Colonic mucosa (tissue), 4 donors: ENCODE measurements around the gene USB1. TPM values are rescaled to one million over a fixed set of nuclear protein-coding genes. Genes with fewer than 3 reads are reported as not detected.

Experiments
- DNase-seq: peaks from one replicate; pipeline ENCODE4 v3.0.0-alpha.2; 2020
- H3K27ac ChIP-seq: fragments of 200-600 bp; one replicate; pipeline ENCODE4 v1.8.0; 2021
- H3K27me3 ChIP-seq: fragments of 200-600 bp; one replicate; pipeline ENCODE4 v1.8.0; 2021
- H3K36me3 ChIP-seq: fragments of 200-600 bp; one replicate; pipeline ENCODE4 v1.8.0; 2021
- H3K4me1 ChIP-seq: fragments of 200-600 bp; one replicate; pipeline ENCODE4 v1.8.0; 2021; ENCODE audit warnings: mild to moderate bottlenecking
- H3K4me3 ChIP-seq: fragments of 200-600 bp; one replicate; pipeline ENCODE4 v1.8.0; 2021
- H3K9ac ChIP-seq, 2 donors: one replicate each; pipeline ENCODE4 v1.7.0; 2013; ENCODE audit warnings: control low read depth in 2 of 2, low read depth in 2 of 2, low read length in 2 of 2
- H3K9me3 ChIP-seq: fragments of 200-600 bp; one replicate; pipeline ENCODE4 v1.8.0; 2021
- CTCF ChIP-seq: fragments of 200-600 bp; IDR thresholded peaks from one replicate; pipeline ENCODE4 v1.8.0; 2022; ENCODE audit warnings: antibody characterized with exemption, mild to moderate bottlenecking
- intact Hi-C: fragments of 100-400 bp; cut with DNase I; formaldehyde crosslinking; loops from one replicate; pipeline ENCODE4 v1.14.1; 2022
- total RNA-seq, 2 donors: library from RNA; stranded (reverse); fragmentation: NEBNext Ultra II Directional in 1 of 2; extraction: Animal tissue kit (Norgen Biotek cat#: 25700) in 1 of 2; gene quantifications; one replicate each; pipeline ENCODE4 v1.2.1, GENCODE V29; 2021
- donor health status: healthy.
- donor health status: DM: no; HTN: no; CAD: no.
- donor health status: DM: no; HTN: no; CAD: no.

USB1 gene
- total RNA-seq, 2 donors from 2014 or later, result 34.2 to 49.8 TPM

- no peak for TF ChIP-seq CTCF
- Histone ChIP-seq H3K4me1 (no peaks in the 10 kb centered on the region), H3K27me3 (no peaks in the 10 kb centered on the region), H3K9me3 (no peaks in the 10 kb centered on the region), H3K9ac (no peak overlapping the region), H3K36me3 (no peaks in the 10 kb centered on the region), H3K27ac (no peak overlapping the region), H3K4me3 (no peak overlapping the region)
- no peak for DNase-seq
- intact Hi-C loops, result no loop called here
Observed at GRCh38 chr16:58070585-58070984, 69.4 kb downstream of the USB1 start.

Other genes with a start within 250 kb of the USB1 start
- 1 to 10 TPM; 3.8 to 5.7 TPM for gene KIFC3, start 198.9 kb upstream of the USB1 start, total RNA-seq
- gene CNGB1, start 30.3 kb upstream of the USB1 start, total RNA-seq, result under 1 TPM; 0.05 to 0.69 TPM
- 1 to 10 TPM; 3.5 to 5.3 TPM for gene ZNF319, start 735 bp upstream of the USB1 start, total RNA-seq
- 100 to 1,000 TPM in 1 of 2 donors, 10 to 100 TPM in 1; 79.2 to 126 TPM for gene MMP15, start 24.3 kb downstream of the USB1 start, total RNA-seq
- gene CFAP20, start 128.0 kb downstream of the USB1 start, total RNA-seq, result 10 to 100 TPM; 26.7 to 32.1 TPM
- gene CSNK2A2, start 196.7 kb downstream of the USB1 start, total RNA-seq, result 10 to 100 TPM; 53.4 to 62.0 TPM